SK-N-SH (cell line): ENCODE measurements around the gene FAM20C. TPM values are rescaled to one million over a fixed set of nuclear protein-coding genes. Genes with fewer than 3 reads are reported as not detected.

Experiments used
- CTCF ChIA-PET: fragments of 300-600, 350-600 bp; formaldehyde crosslinking; extraction: SDS; loops from one replicate; lab custom pipeline; 2021; lab: Yijun Ruan, JAX
- POLR2A ChIA-PET: fragments of 350-600 bp; sonication (Branson Sonifier 250); formaldehyde crosslinking; extraction: SDS; loops from one replicate; lab custom pipeline; 2020; ENCODE audit warnings: antibody characterized with exemption, inconsistent platforms; lab: Yijun Ruan, JAX
- DNase-seq: peaks from one replicate; pipeline ENCODE4 v3.0.0; 2012
- H2AFZ ChIP-seq: fragments of 200-600 bp; sonication (generic); 2 replicates; pipeline ENCODE4 v1.8.1; 2016; ENCODE audit warnings: antibody characterized with exemption, mild to moderate bottlenecking, low read depth
- H3F3A ChIP-seq: fragments of 200-600 bp; sonication (generic); replicated peaks from 2 replicates; pipeline ENCODE3; 2016; ENCODE audit warnings: antibody characterized with exemption, mild to moderate bottlenecking; ENCODE audit not compliant: insufficient read depth
- H3K27ac ChIP-seq, 2 experiments: fragments of 200-500 bp in 1 of 2; fragments of 200-600 bp in 1 of 2; sonication (Bioruptor generic) in 1 of 2; sonication (generic), shearing (Covaris generic) in 1 of 2; 2 replicates each; pipeline versions ENCODE4 v1.5.1 to v1.6.1; 2014 to 2016; ENCODE audit warnings: low read depth in 2 of 2, inconsistent platforms in 1 of 2, low read length in 1 of 2, mild to moderate bottlenecking in 1 of 2, mixed read lengths in 1 of 2
- H3K27me3 ChIP-seq: fragments of 200-600 bp; sonication (generic), shearing (Covaris generic); 2 replicates; pipeline ENCODE4 v1.6.1; 2016; ENCODE audit warnings: mixed run types; ENCODE audit not compliant: insufficient read depth
- H3K36me3 ChIP-seq, 2 experiments: fragments of 200-500 bp in 1 of 2; fragments of 200-600 bp in 1 of 2; sonication (Bioruptor generic) in 1 of 2; sonication (generic) in 1 of 2; replicated peaks in 1 of 2; 2 replicates each; pipeline versions ENCODE3 to v1.5.1; 2014 to 2016; ENCODE audit warnings: low read length in 1 of 2, mild to moderate bottlenecking in 1 of 2; ENCODE audit not compliant: insufficient read depth in 2 of 2, control insufficient read depth in 1 of 2
- H3K4me1 ChIP-seq, 2 experiments: fragments of 200-500 bp in 1 of 2; fragments of 200-600 bp in 1 of 2; sonication (Bioruptor generic) in 1 of 2; sonication (generic), shearing (Covaris generic) in 1 of 2; 2 replicates each; pipeline versions ENCODE4 v1.5.1 to v1.6.1; 2014 to 2016; ENCODE audit warnings: low read depth in 1 of 2, low read length in 1 of 2, mixed run types in 1 of 2; ENCODE audit not compliant: insufficient read depth in 2 of 2, control insufficient read depth in 1 of 2
- H3K4me2 ChIP-seq: fragments of 200-600 bp; sonication (generic), shearing (Covaris generic); 2 replicates; pipeline ENCODE4 v1.6.1; 2017; ENCODE audit warnings: mixed run types
- H3K4me3 ChIP-seq, 2 experiments: fragments of 200-500 bp in 1 of 2; fragments of 200-600 bp in 1 of 2; sonication (Bioruptor generic) in 1 of 2; sonication (generic), shearing (Covaris generic) in 1 of 2; 2 replicates each; pipeline versions ENCODE4 v1.5.1 to v1.8.1; 2014 to 2016; ENCODE audit warnings: low read depth in 2 of 2, inconsistent platforms in 1 of 2, low read length in 1 of 2, mild to moderate bottlenecking in 1 of 2, mixed read lengths in 1 of 2, moderate library complexity in 1 of 2
- H3K79me2 ChIP-seq: fragments of 200-600 bp; sonication (generic); 2 replicates; pipeline ENCODE4 v1.8.1; 2017; ENCODE audit warnings: mild to moderate bottlenecking; ENCODE audit not compliant: insufficient read depth
- H3K9ac ChIP-seq: fragments of 200-600 bp; sonication (generic); 2 replicates; pipeline ENCODE4 v1.6.1; 2017; ENCODE audit warnings: mixed run types
- H3K9me2 ChIP-seq: fragments of 200-600 bp; sonication (generic); 2 replicates; pipeline ENCODE4 v1.6.1; 2017; ENCODE audit warnings: mixed run types
- H3K9me3 ChIP-seq: fragments of 200-600 bp; sonication (generic); 2 replicates; pipeline ENCODE4 v1.6.1; 2017; ENCODE audit warnings: mixed run types, mild to moderate bottlenecking, moderate library complexity
- H4K20me1 ChIP-seq: fragments of 200-600 bp; sonication (generic); 2 replicates; pipeline ENCODE4 v1.6.1; 2017; ENCODE audit warnings: mild to moderate bottlenecking, mixed run types; ENCODE audit not compliant: insufficient read depth
- CHD2 ChIP-seq: fragments of 150-350 bp; IDR thresholded peaks from 2 replicates; pipeline ENCODE4 v1.6.1; 2018; ENCODE audit warnings: low read length; ENCODE audit not compliant: partially characterized antibody
- GABPA ChIP-seq: IDR thresholded peaks from 2 replicates; pipeline ENCODE4 v1.4.0; 2012; ENCODE audit warnings: low read depth, mild to moderate bottlenecking
- MXI1 ChIP-seq: IDR thresholded peaks from 2 replicates; pipeline ENCODE4 v1.6.1; 2012; ENCODE audit warnings: mild to moderate bottlenecking, low read depth, low read length, improper control_type of control experiment
- NFIC ChIP-seq: IDR thresholded peaks from 2 replicates; pipeline ENCODE4 v1.4.0; 2012; ENCODE audit warnings: borderline replicate concordance
- NRF1 ChIP-seq: IDR thresholded peaks from 2 replicates; pipeline ENCODE4 v1.6.1; 2012; ENCODE audit warnings: low read depth, mild to moderate bottlenecking, low read length
- POLR2AphosphoS5 ChIP-seq: IDR thresholded peaks from 2 replicates; pipeline ENCODE4 v1.6.1; 2012; ENCODE audit warnings: low read depth, low read length
- RCOR1 ChIP-seq: fragments of 150-350 bp; IDR thresholded peaks from 2 replicates; pipeline ENCODE4 v1.6.1; 2017; ENCODE audit warnings: antibody characterized with exemption, low read length
- WGBS: methylation state at CpG from one replicate; pipeline ENCODE4 v1.1.6; 2017; ENCODE audit warnings: low lambda C conversion rate; 5-methylcytosine and 5-hydroxymethylcytosine counted together
- polyA plus RNA-seq, 3 experiments: library from polyadenylated mRNA; depleted of rRNA; stranded (reverse); fragments of >200 nt; gene quantifications; 2 replicates each; pipeline ENCODE4 v1.2.3, GENCODE V29; 2012
- TF ChIP-seq, protein P1 (sequence below): IDR thresholded peaks from 2 replicates; pipeline ENCODE4 v1.6.1; 2012; ENCODE audit warnings: mild to moderate bottlenecking, low read depth, low read length, moderate library complexity
- TF ChIP-seq, protein P2 (sequence below): fragments of 150-350 bp; IDR thresholded peaks from 2 replicates; pipeline ENCODE4 v1.6.1; 2017; ENCODE audit warnings: antibody characterized with exemption, low read length, low read depth, borderline replicate concordance

Gene FAM20C
- polyA plus RNA-seq, 1 of the 3 experiments (the other 2 are of a cell fraction), result 12.7 TPM

DNA sequence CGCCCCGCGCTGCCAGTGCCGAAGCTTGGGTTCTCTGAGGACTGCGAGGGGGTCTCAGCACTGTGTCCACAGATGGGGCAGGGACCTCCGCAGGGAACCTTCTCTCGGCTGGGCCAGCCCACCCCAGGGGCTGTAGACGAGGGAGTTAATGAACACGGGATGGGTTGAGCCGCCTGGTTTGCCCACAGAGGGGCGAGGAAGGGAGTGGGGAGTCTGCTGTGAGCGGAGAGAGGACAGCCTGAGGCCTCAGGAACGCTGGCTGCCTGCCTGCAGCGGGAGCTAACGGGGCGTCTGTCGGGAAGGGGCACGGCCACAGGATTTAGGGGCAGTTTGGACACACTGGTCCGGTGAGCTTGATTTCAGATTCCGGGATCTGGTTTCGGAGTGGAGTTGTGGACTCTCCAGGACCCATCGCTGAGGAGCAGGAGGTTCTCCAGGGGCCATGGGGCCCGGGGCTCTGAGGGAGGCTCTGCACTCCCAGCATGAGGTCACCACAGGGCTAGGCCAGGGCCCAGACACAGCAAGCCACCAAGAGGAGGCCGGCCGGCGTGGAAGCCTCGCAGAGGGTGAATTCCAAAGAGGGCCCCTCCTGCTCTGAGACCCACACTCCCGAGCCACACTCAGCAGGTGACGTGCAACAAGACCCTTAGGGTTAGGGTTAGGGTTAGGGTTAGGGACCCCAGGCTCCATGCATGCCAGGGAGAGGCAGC lies 19.0 kb upstream of the FAM20C start (continued):
- no peak for TF ChIP-seq POLR2AphosphoS5
- TF ChIP-seq, protein P1, sequence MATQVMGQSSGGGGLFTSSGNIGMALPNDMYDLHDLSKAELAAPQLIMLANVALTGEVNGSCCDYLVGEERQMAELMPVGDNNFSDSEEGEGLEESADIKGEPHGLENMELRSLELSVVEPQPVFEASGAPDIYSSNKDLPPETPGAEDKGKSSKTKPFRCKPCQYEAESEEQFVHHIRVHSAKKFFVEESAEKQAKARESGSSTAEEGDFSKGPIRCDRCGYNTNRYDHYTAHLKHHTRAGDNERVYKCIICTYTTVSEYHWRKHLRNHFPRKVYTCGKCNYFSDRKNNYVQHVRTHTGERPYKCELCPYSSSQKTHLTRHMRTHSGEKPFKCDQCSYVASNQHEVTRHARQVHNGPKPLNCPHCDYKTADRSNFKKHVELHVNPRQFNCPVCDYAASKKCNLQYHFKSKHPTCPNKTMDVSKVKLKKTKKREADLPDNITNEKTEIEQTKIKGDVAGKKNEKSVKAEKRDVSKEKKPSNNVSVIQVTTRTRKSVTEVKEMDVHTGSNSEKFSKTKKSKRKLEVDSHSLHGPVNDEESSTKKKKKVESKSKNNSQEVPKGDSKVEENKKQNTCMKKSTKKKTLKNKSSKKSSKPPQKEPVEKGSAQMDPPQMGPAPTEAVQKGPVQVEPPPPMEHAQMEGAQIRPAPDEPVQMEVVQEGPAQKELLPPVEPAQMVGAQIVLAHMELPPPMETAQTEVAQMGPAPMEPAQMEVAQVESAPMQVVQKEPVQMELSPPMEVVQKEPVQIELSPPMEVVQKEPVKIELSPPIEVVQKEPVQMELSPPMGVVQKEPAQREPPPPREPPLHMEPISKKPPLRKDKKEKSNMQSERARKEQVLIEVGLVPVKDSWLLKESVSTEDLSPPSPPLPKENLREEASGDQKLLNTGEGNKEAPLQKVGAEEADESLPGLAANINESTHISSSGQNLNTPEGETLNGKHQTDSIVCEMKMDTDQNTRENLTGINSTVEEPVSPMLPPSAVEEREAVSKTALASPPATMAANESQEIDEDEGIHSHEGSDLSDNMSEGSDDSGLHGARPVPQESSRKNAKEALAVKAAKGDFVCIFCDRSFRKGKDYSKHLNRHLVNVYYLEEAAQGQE, result no peak

DNA sequence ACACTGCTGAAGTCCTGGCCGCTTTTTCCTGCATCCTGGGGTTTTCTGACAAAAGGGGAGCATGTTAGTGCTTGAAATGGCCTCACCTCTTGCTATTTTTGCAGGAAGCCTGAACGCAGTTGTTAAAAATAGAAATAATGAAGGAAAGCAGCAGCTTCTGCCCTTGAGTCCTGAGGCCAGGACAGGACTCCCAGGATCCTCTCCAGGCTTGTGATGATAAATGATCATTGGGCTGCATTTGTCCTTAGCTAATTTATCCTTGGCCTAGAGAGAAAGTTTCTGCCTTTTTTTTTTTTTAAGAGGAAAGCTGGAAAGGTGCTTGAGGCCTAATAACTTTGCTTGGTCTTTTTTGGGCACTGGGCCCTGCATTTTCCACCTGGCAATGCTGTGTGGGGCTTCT lies 17.7 kb upstream of the FAM20C start:
- Histone ChIP-seq H3K27ac (no peak overlapping the region), H3K79me2 (no peaks in the 10 kb centered on the region), H4K20me1 (no peaks in the 10 kb centered on the region), H3K9ac (no peak overlapping the region), H2AFZ (no peak overlapping the region), H3K4me3 (no peak overlapping the region), H3F3A (no peaks in the 10 kb centered on the region), H3K4me1 (peaks cover 0 to 4% of the 10 kb centered on the region in 2 experiments; a peak in 1 of 4 replicates), H3K36me3 (no peaks in the 10 kb centered on the region), H3K9me2 (no peaks in the 10 kb centered on the region), H3K9me3 (no peaks in the 10 kb centered on the region), H3K27me3 (peaks cover 44% of the 10 kb centered on the region), H3K4me2 (no peak overlapping the region)
- ChIA-PET POLR2A (interaction anchor here (0.6 kb wide), 1 partner anchor 18 kb away, joined by 7 read pairs; the partner anchor contains the start of gene FAM20C), CTCF (interaction anchor here (0.7 to 1.5 kb wide), 3 partner anchors 12 to 92 kb away, joined by 3 to 4 read pairs (median 4); no protein-coding TSS in a partner anchor)
- no peak for TF ChIP-seq RCOR1
- TF ChIP-seq CHD2, result no peak
- no peak for TF ChIP-seq NFIC
- TF ChIP-seq, protein P2, sequence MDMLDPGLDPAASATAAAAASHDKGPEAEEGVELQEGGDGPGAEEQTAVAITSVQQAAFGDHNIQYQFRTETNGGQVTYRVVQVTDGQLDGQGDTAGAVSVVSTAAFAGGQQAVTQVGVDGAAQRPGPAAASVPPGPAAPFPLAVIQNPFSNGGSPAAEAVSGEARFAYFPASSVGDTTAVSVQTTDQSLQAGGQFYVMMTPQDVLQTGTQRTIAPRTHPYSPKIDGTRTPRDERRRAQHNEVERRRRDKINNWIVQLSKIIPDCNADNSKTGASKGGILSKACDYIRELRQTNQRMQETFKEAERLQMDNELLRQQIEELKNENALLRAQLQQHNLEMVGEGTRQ, result no peak
- no peak for TF ChIP-seq NRF1
- TF ChIP-seq GABPA, result no peak
- DNase-seq, result no peak
- WGBS, result 30% methylated on average over 2 of the region's 2 CpGs

DNA sequence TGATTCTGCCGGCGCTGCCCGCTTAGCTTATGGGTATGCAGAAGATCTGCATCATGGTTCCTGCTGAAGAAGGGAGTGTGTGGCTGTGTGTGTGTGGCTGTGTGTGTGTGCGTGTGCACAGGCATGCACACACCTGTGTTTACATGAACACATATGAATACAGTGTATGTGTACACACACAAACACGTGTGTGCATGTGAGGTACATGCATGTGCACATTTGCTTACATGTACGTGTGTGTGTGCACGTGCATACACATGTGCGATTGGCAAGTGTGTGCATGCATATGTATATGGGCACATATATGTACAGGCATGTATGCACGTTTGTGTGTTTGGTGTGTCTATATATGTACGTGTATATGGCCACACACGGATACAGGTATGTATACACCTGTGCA lies 16.4 kb upstream of the FAM20C start:
- H4K20me1 ChIP-seq, result no peaks in the 10 kb centered on the region
- H3K27ac ChIP-seq, result no peak overlapping the region
- H3K4me2 ChIP-seq, result no peak overlapping the region
- H3K27me3 ChIP-seq, result peaks cover 51% of the 10 kb centered on the region
- peaks cover 0 to 4% of the 10 kb centered on the region in 2 experiments; a peak in 1 of 4 replicates for H3K4me1 ChIP-seq
- no peaks in the 10 kb centered on the region for H3K79me2 ChIP-seq
- H3K4me3 ChIP-seq, result no peak overlapping the region
- no peaks in the 10 kb centered on the region for H3F3A ChIP-seq
- no peak overlapping the region for H3K9ac ChIP-seq
- no peak for TF ChIP-seq MXI1
- TF ChIP-seq, protein P2, result no peak
- DNase-seq, result no peak
- no peaks in the 10 kb centered on the region for H3K9me2 ChIP-seq
- H2AFZ ChIP-seq, result no peak overlapping the region
- no peaks in the 10 kb centered on the region for H3K36me3 ChIP-seq
- no peaks in the 10 kb centered on the region for H3K9me3 ChIP-seq
- ChIA-PET POLR2A (no interaction called here), CTCF (interaction anchor here (1.5 kb wide), 1 partner anchor 91 kb away, joined by 4 read pairs; no protein-coding TSS in a partner anchor)
- 65% methylated on average over 11 of the region's 11 CpGs for WGBS
